ENCODE measurements around the gene CALML5.

DNA sequence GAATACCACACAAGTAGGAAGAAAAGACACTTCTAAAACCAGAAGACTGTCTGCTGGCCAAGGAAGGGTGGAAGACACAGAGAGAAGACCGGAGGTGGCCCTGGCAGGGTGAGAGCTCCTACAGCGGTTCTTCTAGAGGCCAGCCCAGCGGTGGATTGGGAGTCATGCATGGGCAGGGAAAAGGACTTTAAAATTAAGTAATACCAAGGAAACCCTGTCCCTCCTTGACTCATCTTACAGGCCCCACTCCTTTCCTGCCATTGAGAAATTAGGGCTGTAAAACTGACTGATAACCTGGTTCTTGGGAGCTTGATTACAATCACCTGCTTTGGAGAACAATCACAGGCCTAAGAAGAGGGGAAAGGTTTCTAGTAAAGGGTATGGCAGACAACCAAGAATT is 41.5 kb upstream of the CALML5 start:
- TF ChIP-seq, protein P1, sequence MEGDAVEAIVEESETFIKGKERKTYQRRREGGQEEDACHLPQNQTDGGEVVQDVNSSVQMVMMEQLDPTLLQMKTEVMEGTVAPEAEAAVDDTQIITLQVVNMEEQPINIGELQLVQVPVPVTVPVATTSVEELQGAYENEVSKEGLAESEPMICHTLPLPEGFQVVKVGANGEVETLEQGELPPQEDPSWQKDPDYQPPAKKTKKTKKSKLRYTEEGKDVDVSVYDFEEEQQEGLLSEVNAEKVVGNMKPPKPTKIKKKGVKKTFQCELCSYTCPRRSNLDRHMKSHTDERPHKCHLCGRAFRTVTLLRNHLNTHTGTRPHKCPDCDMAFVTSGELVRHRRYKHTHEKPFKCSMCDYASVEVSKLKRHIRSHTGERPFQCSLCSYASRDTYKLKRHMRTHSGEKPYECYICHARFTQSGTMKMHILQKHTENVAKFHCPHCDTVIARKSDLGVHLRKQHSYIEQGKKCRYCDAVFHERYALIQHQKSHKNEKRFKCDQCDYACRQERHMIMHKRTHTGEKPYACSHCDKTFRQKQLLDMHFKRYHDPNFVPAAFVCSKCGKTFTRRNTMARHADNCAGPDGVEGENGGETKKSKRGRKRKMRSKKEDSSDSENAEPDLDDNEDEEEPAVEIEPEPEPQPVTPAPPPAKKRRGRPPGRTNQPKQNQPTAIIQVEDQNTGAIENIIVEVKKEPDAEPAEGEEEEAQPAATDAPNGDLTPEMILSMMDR (IDR thresholded peaks at IDR 0.05), result no peak
- TF ChIP-seq POLR2A (IDR thresholded peaks at IDR 0.05), result no peak

Data from body of pancreas (tissue), 4 donors.